Stimulated activated CD4-positive, alpha-beta T cell treated with anti-CD3 and anti-CD28 coated beads, Interleukin-12 subunit alpha, Interleukin-12 subunit beta, amount 100 ng/mL, for 4 hours (primary cell): Measurements from ENCODE around the gene ZNF280C.
"Not testable (repeated sequence)": the region's sequence is repeated elsewhere in the genome, so short reads cannot be mapped to it uniquely, and the experiment has no call there.

Source experiments
- DNase-seq: peaks from one replicate; pipeline ENCODE4 v3.0.0-alpha.2; 2020

The ZNF280C gene

DNA sequence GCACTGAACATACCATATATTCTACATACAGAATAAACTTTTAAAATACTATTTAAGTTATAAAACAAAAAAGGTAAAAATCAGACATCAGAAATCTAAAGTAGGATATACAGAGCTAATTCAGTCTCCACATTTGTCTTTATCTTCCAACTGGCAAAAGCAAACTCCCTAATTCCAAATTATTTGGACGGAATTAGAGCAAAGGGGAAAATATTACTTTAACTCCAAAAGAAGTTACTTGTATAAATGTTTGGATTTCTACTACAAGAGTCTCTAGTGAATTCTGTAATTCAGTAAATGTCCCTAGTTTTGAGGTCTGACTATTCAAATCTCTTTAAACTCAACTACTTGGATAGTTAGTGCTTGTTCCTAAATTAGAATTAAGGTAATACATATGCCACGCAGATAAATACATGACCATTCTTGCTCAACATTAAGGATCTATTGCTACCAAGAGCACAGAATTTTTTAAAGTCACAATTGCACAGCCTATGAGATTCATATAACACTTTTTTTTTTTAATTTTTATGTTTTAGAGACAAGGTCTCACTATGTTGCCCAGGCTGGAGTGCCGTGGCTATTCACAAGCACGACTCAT, 7.3 kb downstream of the ZNF280C start:
- no peak for DNase-seq

DNA sequence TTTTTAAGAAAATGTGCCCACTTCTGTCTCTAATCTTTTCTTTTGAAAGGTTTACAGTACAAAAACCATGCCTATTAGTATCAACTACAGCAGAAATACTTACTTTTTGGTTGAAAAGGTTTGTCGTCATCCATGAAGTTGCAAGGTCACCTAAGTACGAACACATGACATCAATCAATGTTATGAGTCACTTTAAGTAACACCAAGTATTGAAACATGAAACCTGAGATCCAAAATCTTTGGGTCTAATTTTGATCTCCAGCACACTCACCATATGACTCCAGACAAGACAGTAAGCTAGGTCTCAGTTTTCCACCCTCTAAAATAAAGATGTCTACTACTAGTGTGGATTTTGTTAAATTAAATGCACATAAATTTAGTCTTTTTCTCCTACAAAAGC, 8.4 kb downstream of the ZNF280C start:
- DNase-seq: no peak

DNA sequence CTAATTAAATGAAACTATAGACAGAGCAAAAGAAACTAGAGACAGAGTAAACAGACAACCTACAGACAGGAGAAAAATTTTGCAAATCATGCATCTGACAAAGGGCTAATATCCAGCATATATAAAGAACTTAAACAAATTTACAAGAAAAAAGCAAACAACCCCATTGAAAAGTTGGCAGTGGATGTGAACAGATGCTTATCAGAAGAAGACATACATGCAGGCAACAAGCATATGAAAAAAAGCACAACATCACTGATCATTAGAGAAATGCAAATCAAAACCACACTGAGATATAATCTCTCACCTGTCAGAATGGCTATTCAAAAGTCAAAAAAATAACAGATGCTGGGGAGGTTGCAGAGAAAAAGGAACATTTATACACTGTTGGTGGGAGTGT, 14.8 kb downstream of the ZNF280C start:
- no peak for DNase-seq

DNA sequence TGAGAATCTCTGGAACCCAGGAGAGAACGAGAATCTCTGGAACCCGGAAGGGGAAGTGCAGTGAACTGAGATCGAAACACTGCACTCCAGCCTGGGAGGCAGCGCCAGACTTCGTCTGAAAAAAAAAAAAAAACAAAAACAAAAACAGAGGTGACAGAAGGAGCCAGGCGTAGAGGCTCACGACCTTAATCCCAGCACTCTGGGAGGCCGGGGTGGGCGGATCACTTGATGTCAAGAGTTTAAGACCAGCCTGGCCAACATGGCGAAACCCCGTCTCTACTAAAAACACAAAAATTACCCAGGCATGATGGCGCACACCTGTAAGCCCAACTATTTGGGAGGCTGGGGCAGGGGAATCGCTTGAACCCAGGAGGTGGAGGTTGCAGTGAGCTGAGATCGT, 17.0 kb downstream of the ZNF280C start:
- DNase-seq: no peak

DNA sequence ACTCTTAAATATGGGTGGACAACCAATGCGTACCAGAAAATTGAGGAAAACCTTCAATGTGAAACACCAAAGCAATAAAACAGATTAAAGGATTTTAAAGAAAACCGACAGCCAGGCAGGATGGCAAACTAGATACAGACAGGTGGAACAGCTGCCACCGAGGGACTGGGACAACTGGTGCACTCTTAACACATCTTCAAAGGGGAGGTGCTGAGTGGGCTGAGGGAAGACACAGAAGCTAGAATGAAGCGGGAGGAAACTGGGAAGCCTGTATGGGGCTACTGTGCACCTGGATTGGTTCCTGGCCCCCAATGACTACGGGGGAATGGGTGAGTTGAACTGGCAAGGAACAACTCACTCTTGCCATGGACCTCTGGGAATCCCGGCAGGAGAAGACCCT, 20.7 kb downstream of the ZNF280C start:
- no peak for DNase-seq

DNA sequence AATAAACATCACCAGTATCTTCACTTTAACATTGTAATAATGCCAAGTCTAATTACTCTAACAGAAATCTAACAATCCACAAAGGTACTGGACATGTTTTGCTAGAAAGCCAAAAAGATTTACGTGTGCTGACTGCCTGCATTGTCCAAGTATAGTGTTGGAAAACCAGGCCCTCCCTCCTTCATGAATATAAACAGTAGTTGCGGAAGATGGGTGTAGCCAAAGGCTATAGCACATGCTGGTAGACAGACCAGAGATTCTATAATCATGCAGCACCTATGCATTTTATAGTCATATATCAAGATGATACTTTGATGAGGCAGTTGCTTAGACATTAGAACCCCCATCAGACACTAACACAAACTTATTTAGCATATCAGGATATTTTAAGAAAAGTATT, 22.6 kb downstream of the ZNF280C start:
- no peak for DNase-seq

DNA sequence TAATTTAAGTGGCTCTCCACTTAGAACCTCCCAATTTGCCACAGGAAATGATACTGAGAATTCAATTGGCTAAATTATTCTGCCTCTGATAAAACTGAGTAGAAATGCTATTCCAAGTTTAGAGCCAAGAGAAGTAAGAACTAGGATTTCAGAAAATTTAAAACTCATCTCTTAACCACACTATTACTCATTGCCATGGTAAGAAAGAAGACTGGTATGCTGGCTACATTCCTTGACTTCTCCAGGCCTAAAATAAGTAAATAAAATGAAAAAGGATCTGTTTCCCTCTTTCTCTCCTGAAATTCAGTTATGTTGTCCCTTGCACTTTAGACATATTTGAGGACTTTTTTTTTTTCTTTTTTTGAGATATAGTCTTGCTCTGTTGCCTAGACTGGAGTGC, 23.3 kb downstream of the ZNF280C start:
- DNase-seq: no peak

DNA sequence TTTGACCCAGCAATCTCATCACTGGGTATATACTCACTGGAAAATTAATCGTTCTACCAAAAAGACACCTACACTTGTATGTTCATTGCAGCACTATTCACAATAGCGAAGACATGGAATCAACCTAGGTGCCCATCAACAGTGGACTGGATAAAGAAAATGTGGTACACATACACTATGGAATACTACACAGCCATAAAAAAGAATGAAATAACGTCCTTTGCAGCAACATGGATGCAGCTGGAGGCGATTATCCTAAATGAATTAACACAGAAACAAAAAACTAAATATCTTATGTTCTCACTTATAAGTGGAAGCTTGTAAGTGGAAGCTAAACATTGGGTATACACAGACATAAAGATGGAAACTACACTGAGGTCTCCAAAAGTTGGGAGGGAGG, 37.5 kb downstream of the ZNF280C start:
- not testable (repeated sequence) for DNase-seq

DNA sequence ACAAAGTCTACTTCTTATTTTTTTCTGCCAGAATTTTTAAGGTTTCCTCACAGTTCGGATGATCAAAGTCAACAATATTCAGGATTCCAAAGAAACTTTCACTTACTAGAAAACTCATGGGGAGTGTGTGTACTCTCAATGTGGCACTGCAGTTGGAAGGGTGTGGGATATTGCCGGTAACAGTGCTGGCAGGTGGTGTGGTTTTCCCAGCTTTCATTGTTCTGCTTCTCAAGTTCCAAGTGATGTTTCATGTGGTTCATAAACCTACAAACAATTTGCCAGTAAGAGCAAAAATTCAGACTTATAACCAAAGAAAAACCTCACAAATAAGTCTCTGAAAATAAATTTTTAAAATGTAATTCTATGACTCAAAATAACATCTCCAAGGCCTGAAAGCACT, 39.8 kb downstream of the ZNF280C start:
- DNase-seq: no peak

DNA sequence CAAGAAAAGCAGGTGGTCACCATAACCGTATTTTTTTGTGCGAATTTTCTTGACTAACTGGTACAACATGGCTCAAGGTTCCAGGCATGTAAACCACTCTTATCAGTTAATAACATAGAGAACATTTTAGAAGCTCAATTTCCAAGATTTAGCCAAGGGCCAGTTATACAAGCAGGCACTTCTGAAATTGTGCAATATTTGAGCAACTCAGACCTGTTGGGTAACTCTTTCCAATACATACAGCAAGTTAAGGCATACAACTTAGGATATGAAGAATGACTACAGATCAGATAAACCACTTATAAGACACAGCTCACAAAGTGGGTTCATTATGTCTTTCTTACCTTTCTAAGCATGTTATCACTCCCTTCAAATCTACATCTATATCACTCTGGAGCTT, 43.9 kb downstream of the ZNF280C start:
- no peak for DNase-seq

DNA sequence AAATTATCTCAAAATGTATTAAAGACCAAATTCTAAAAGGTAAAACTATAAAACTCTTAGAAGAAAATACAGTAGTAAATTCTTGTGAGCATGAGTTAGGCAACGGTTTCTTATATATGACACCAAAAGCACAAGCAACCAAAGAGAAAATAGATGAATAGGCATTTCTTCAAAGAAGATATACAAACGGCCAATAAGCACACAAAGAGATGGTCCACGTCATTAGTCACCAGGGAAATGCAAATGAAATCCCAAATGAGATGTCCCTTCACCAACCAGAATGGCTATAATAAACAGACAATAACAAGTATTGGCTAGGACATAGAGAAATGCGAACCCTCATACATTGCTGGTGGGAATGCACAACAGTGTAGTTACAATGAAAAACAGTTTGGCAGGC, 52.4 kb downstream of the ZNF280C start:
- DNase-seq: no peak

DNA sequence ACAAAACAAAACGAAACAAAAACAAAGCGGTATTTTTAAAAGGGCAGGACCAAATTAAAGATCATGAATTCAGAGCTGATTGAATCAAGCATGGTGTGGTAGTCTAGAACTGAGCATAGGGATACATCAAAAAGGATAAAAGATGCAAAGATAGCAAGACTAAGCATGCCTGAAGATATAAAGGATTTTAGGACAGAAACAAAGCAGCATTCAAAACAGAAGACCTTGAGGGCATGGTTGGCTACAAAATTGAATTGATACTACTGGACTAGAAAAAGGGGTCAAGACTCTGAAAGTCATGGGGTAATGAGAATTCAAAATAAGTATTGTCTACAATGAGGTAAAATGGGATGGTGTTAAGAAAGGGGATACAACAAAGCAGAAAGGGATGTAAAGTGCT, 55.3 kb downstream of the ZNF280C start:
- no peak for DNase-seq

DNA sequence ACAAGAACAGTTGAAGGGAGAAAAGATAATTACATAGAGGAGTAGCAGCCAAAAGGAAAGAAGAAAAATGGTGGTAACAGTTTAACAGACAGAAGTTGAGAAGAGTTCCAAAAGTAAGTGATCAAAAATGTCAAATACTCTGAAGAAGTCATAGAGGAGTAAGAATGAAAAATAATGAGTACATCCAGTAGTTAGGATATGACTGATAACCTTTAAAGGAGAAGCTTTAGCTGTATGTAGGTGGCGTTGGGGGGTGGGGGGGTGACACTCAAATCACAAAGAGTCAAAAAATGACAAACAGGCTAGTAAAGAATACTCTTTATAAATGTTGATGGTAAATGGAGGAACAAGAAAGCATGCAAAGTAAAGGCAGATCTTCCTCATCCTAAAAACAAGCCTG, 56.3 kb downstream of the ZNF280C start:
- DNase-seq: no peak

DNA sequence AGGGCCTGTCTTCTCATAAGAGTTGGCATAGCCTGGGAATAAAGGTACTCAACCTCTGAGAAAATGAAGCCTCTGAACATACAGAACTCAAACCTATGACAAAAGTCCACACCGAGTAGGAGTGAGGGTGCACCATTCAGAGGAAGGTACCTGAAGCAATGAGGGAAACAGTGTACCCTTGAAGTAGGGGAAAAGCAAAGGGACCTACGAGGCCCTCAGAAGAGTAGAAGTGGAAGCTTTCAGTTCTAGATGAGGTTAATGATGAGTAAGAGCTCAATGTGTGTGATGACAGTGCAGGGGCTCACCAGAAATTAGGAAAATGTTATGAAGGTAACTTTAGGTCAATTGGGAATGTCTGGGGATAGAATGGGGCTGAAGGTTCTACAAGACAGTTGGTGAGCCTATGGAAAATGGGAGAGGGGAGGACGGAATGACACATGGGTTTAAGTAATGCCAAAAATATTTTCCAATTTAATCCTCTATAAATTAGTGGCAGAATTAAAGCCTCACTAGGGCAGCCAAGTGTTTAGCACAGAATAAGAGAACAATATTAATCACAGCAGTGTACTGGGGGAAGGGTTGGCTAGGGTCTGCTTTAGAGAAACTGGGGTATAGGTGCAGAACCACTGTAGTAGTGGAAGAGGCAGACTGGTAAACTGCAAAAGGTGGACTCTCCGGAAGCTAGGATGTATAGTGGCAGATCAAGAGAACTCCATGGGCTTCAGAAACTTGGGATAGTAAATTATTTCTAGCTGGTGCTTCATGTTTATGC, 57.1 kb downstream of the ZNF280C start:
- DNase-seq: no peak

DNA sequence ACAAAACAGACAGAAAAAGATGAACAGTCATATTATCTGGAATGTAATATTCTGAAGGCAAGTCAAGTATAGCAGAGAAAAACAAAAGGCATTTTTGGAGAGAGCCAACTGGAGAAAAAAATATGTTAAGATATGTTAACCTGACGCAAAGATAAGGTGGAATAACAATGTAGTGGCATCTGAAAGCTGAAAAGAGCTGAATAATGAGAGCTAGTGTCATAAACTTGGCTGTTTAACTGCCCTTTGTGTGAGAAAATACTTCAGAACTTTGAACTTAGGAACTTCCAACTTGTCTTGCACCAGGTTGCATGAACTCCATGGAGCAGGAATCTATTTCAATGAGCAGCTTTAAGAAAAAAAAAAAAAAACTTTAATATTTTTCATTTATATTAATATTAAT, 64.1 kb downstream of the ZNF280C start:
- no peak for DNase-seq

DNA sequence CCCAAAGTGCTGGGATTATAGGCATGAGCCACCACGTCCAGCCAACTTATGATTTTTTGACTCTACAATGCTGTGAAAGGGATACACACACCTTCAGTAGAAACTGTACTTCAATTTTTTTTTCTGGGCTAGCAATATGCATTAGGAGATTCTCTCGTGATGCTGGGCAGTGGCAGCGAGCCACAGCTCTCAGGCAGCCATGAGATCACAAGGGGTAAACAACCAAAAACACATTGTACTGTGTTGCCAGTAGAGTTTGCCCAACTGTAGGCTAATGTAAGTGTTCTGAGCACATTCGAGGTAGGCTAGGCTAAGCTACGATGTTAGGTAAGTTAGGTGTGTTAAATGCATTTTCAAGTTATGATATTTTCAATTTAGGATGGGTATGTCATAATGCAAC, 71.2 kb downstream of the ZNF280C start:
- no peak for DNase-seq

DNA sequence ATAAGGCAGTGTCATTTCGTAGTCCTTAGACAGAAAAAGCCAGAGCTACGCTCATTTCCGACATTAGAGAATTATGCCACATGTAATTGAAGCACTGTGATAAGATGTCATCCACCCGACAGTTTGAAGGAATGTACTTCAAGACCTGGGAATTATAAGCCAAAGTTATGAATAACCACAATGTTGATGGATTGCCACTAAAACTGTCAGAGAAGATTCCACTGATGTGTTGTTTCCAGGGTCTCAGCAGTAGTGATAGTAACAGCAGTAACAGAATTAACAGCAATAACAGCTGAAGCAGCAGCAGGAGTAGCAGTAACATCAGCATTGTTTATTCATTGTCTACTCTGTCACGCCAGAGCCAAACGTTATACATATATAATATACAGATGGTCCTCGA, 72.2 kb downstream of the ZNF280C start:
- DNase-seq: no peak

DNA sequence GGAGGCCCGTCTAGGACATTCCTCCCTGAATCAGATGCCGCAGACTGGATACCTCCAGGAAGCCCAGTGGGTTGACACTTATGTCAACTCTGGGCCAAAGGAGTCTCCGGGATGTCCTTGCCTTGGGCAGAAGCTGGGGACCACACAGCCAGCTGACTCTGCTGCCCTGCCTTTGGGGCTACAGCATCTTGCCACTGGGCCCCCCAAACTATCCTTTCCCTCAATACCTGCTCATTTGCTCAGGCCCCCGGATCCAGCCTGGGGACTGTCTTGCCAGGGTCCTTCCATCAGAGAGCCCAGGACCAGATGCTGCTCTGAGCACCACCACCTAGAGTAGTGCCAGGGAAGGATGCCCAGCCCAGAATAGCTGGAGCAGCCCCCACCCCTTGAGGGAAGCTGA, 77.9 kb downstream of the ZNF280C start:
- DNase-seq: no peak

DNA sequence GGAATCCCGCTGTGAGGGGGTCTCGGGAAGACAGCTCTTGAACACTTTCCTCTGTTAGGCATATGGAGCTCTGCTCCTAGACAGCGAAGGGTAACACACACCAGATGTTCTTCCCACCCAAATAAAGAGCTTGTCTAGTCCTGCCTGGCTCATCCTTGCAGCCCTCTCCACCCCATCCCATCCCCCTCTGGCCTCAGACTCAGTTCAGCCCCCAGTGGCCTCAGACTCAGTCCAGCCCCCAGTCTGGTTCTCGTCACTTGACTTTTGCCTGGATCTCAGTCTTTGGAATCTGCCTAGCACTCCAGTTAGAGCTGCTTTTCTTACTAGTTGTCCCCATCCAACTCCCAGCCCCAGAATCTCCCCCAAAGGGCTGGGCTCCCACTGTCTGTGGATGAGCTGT, 82.0 kb downstream of the ZNF280C start:
- no peak for DNase-seq

DNA sequence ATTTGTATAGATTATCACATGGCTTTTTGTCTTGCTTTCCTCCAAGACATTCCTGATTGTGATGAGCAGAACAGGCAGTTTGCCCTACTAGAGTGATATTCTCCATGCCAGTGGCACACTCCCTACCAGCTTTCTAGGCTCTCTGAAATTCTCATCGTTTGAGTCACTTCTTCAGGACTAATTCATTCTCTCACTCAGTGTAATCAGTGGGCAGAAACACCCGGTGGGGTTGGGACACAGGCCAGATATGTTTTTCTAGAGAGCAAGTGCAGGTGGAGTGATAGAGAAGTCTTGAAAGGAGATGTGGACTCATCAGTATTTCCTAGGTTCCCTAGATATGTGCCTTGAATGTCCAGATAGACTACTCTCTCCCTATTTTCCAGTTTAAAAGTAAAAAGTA, 83.8 kb downstream of the ZNF280C start:
- no peak for DNase-seq

DNA sequence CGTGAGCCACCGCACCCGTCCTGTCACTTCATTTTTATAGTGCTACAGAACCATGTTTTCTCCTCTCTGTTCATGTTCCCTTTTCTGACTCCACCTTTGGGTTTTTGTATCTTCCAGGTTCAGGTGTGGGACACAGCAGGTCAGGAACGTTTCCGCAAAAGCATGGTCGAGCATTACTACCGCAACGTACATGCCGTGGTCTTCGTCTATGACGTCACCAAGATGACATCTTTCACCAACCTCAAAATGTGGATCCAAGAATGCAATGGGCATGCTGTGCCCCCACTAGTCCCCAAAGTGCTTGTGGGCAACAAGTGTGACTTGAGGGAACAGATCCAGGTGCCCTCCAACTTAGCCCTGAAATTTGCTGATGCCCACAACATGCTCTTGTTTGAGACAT, 84.5 kb downstream of the ZNF280C start:
- DNase-seq: no peak

DNA sequence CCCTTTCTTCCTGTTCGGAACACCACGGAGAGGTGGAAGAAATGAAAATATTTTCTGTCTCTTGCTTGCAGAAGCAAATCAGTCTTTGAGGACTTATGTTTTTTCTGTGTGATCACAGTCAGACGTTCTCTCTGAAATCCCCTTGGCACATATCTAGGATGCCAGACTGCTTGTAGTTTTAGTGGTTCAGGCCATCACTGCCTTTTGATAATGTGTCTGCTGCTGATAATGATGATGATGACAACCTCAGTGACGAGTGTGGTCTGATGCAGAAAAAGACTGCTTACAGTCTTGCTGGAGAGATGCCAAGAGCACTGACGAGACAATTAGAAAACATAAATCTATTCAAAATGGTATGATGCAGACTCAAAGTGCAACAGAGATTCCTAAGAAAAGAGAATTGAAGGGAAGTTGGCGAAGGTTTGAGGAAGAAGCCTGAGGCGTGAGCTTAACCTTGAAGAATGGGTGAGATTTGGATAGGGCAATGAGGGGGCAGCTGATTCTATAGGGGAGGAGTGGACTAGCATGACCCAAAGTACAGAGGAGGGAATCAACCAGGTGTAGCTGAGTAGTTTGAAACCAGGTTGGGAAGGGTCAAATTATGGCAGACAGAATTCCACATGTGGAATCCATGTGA, 89.0 kb downstream of the ZNF280C start:
- DNase-seq: no peak

DNA sequence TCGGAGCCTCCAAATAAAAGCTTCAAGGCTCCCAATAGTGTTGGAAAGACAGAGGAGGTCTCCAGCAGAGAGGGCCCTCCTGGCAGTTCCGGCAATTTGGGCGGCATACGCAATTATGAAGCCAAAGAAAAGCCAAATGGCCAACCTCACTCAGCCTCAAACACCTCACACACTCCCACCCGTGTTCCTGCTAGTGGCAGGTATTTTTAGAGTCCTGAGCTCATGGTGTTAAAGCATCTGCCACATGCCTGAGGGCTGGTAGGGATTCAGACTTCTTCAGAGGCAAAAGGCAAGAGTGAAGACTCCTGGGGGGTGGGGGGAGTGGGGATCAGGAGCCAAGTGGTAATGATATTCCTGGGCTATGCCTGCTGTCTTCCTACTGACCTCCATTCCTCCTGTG, 89.5 kb downstream of the ZNF280C start:
- DNase-seq: no peak

DNA sequence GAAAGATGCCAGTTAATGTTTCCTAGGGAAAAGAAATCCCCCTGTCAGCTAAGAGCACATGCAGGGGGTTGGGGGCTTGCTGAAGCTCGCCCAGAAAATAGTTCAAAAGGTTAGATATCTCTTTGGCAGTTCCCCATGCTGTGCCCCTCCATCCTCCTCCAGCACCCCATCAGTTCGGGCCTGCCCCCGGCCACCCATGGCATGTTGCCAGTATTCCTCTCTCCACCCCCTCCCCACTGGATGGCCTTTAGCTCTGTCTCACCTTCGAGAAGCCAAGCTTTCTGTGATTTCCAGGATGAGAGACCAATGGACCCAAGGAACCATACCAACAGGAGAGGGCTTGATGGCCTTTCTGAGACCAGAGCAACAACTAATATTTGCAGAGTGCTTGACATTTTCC, 91.8 kb downstream of the ZNF280C start:
- DNase-seq: no peak

DNA sequence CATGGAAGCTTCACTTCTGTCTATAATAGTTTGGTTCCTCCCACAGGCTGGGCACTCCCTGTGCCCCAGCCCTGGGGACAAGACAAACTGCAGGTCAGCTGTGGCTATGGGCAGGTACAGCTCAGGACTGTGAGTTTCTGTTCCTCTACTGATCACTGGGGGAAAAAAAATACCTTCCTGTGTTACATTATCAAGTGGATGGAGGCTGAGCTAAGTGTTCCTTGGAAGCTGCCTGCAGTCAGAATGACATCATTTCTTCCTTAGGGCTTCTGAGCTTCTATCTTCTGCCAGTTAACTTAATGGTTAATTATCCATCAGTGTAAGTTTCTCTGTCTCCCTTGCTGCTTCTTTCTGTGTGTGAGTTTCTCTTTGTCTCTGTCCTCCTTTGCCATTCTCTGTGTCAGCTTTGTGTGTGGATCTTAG, 92.3 kb downstream of the ZNF280C start:
- DNase-seq: no peak
